Measurements from ENCODE around the gene KIF15. TPM values are rescaled to one million over a fixed set of nuclear protein-coding genes. Genes with fewer than 3 reads are reported as not detected.

Gene KIF15
- total RNA-seq, 1 experiment from 2014 or later, result 23.7 TPM

DNA sequence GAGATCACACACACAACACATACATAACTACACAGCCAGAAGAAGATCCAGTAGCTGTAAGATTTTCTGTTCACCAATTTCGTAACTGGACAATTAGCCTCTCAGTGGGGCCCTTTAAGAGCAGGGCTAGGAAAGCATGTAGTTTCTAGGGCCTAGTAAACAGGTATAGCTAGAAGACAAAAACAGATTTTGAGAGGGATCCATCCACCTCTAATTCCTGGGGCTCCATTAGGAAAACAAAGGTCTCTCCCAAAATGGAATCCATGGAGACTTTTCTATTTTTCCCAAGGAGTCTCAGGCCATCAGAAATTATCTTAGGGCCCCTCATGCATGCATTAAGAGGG is 10.5 kb downstream of the KIF15 start (continued):
- TF ChIP-seq, protein P1, sequence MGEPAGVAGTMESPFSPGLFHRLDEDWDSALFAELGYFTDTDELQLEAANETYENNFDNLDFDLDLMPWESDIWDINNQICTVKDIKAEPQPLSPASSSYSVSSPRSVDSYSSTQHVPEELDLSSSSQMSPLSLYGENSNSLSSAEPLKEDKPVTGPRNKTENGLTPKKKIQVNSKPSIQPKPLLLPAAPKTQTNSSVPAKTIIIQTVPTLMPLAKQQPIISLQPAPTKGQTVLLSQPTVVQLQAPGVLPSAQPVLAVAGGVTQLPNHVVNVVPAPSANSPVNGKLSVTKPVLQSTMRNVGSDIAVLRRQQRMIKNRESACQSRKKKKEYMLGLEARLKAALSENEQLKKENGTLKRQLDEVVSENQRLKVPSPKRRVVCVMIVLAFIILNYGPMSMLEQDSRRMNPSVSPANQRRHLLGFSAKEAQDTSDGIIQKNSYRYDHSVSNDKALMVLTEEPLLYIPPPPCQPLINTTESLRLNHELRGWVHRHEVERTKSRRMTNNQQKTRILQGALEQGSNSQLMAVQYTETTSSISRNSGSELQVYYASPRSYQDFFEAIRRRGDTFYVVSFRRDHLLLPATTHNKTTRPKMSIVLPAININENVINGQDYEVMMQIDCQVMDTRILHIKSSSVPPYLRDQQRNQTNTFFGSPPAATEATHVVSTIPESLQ (CRISPR knock-in tag; IDR thresholded peaks at IDR 0.05), result no peak
- no peak for TF ChIP-seq IRF2 (CRISPR knock-in tag; IDR thresholded peaks at IDR 0.05; ENCODE audit: borderline replicate concordance, low read depth)
- TF ChIP-seq, protein P2, sequence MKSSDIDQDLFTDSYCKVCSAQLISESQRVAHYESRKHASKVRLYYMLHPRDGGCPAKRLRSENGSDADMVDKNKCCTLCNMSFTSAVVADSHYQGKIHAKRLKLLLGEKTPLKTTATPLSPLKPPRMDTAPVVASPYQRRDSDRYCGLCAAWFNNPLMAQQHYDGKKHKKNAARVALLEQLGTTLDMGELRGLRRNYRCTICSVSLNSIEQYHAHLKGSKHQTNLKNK (CRISPR knock-in tag; IDR thresholded peaks at IDR 0.05), result no peak
- TF ChIP-seq, protein P3, sequence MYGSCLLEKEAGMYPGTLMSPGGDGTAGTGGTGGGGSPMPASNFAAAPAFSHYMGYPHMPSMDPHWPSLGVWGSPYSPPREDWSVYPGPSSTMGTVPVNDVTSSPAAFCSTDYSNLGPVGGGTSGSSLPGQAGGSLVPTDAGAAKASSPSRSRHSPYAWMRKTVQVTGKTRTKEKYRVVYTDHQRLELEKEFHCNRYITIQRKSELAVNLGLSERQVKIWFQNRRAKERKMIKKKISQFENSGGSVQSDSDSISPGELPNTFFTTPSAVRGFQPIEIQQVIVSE (CRISPR knock-in tag; IDR thresholded peaks at IDR 0.05; ENCODE audit: borderline replicate concordance), result no peak

DNA sequence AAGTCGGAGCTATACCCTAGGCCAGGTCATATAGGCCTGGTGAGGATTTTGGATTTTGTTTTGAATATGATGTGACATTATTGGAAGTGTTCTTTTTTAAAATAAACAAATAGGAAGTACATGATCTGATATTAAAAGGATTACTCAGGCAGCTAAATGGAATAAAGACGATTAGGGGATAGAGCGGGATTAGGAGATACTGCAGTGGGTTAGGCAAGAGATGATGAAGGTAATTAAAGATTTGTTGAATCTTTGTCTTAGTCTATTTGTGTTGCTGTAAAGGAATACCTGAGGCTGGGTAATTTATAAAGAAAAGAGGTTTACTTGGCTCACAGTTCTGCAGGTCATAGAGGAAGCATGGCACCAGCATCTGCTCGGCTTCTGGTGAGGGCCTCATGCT is 21.3 kb downstream of the KIF15 start:
- H3K4me1 Mint-ChIP-seq, result no peaks in the 10 kb centered on the region
- no peaks in the 10 kb centered on the region for H3K27me3 Mint-ChIP-seq (ENCODE audit: low read depth)
- peaks cover 42% of the 10 kb centered on the region for H3K36me3 Mint-ChIP-seq
- H3K4me3 Mint-ChIP-seq, result no peak overlapping the region
- ChIA-PET POLR2A (no interaction called here), CTCF (no interaction called here)
- TF ChIP-seq NFATC4 (CRISPR knock-in tag; IDR thresholded peaks at IDR 0.05), result no peak
- H3K27ac Mint-ChIP-seq, result no peak overlapping the region
- H3K9me3 Mint-ChIP-seq, result no peaks in the 10 kb centered on the region
- no peak for ATAC-seq
- DNase-seq (ENCODE audit: low spot score), result no peak

DNA sequence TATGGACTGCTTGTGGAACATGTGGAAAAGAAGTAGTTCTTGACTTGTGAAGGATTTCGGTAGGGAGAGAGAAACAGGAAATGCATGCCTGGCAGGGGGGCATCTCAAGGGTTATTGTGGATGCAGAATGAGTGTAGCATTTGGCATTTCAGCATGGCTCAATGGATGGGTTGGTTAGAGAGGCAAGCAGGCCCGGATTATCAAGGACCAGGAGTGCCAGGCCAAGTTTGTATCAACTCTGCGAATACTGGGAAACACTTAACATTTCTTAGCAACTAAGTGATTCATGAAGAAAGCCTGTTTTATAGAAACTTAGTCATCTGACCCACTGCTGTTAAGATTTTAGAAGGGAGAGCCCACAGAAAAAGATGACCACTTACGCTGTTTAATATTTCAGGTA is 33.6 kb downstream of the KIF15 start:
- H3K9me3 Mint-ChIP-seq, result no peaks in the 10 kb centered on the region
- H3K27me3 Mint-ChIP-seq (ENCODE audit: low read depth), result no peaks in the 10 kb centered on the region
- peaks cover 40% of the 10 kb centered on the region for H3K36me3 Mint-ChIP-seq
- ChIA-PET POLR2A (no interaction called here), CTCF (no interaction called here)
- TF ChIP-seq, protein P4, sequence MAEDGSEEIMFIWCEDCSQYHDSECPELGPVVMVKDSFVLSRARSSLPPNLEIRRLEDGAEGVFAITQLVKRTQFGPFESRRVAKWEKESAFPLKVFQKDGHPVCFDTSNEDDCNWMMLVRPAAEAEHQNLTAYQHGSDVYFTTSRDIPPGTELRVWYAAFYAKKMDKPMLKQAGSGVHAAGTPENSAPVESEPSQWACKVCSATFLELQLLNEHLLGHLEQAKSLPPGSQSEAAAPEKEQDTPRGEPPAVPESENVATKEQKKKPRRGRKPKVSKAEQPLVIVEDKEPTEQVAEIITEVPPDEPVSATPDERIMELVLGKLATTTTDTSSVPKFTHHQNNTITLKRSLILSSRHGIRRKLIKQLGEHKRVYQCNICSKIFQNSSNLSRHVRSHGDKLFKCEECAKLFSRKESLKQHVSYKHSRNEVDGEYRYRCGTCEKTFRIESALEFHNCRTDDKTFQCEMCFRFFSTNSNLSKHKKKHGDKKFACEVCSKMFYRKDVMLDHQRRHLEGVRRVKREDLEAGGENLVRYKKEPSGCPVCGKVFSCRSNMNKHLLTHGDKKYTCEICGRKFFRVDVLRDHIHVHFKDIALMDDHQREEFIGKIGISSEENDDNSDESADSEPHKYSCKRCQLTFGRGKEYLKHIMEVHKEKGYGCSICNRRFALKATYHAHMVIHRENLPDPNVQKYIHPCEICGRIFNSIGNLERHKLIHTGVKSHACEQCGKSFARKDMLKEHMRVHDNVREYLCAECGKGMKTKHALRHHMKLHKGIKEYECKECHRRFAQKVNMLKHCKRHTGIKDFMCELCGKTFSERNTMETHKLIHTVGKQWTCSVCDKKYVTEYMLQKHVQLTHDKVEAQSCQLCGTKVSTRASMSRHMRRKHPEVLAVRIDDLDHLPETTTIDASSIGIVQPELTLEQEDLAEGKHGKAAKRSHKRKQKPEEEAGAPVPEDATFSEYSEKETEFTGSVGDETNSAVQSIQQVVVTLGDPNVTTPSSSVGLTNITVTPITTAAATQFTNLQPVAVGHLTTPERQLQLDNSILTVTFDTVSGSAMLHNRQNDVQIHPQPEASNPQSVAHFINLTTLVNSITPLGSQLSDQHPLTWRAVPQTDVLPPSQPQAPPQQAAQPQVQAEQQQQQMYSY (CRISPR knock-in tag; IDR thresholded peaks at IDR 0.05), result peak; percentile 75
- TF ChIP-seq OVOL2 (CRISPR knock-in tag; IDR thresholded peaks at IDR 0.05; ENCODE audit: borderline replicate concordance), result no peak
- H3K27ac Mint-ChIP-seq, result peak overlapping the region; percentile 20; the same call in 1 of the 2 replicates
- DNase-seq (ENCODE audit: low spot score) (no peak), ATAC-seq (peak; percentile 58)
- no peak overlapping the region for H3K4me3 Mint-ChIP-seq
- H3K4me1 Mint-ChIP-seq, result peaks cover 6% of the 10 kb centered on the region

DNA sequence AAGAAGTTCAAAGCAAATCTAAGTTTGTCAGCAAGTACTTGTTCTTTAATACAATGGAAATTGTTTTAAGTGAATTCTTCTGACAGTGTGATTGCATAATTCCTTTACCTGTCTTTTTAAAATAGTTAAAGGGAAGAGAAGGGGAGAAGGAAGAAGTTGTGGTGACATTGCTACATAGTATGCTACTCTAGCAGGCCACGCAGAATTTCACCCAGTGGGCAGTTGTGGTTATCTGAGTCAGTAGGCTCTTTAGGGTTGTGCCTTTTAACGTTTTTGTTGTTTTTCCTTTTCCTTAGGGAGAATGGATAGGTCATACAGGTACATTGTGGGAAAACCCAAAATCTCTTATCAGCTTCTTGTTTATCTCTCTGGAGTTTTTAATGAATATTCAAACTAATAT is 40.4 kb downstream of the KIF15 start:
- no peaks in the 10 kb centered on the region for H3K4me1 Mint-ChIP-seq
- H3K36me3 Mint-ChIP-seq, result peaks cover 63% of the 10 kb centered on the region
- ChIA-PET POLR2A (no interaction called here), CTCF (no interaction called here)
- no peaks in the 10 kb centered on the region for H3K9me3 Mint-ChIP-seq
- no peaks in the 10 kb centered on the region for H3K27me3 Mint-ChIP-seq (ENCODE audit: low read depth)
- no peak overlapping the region for H3K4me3 Mint-ChIP-seq
- DNase-seq (ENCODE audit: low spot score) (no peak), ATAC-seq (no peak)
- H3K27ac Mint-ChIP-seq, result no peak overlapping the region
- TF ChIP-seq, protein P5, sequence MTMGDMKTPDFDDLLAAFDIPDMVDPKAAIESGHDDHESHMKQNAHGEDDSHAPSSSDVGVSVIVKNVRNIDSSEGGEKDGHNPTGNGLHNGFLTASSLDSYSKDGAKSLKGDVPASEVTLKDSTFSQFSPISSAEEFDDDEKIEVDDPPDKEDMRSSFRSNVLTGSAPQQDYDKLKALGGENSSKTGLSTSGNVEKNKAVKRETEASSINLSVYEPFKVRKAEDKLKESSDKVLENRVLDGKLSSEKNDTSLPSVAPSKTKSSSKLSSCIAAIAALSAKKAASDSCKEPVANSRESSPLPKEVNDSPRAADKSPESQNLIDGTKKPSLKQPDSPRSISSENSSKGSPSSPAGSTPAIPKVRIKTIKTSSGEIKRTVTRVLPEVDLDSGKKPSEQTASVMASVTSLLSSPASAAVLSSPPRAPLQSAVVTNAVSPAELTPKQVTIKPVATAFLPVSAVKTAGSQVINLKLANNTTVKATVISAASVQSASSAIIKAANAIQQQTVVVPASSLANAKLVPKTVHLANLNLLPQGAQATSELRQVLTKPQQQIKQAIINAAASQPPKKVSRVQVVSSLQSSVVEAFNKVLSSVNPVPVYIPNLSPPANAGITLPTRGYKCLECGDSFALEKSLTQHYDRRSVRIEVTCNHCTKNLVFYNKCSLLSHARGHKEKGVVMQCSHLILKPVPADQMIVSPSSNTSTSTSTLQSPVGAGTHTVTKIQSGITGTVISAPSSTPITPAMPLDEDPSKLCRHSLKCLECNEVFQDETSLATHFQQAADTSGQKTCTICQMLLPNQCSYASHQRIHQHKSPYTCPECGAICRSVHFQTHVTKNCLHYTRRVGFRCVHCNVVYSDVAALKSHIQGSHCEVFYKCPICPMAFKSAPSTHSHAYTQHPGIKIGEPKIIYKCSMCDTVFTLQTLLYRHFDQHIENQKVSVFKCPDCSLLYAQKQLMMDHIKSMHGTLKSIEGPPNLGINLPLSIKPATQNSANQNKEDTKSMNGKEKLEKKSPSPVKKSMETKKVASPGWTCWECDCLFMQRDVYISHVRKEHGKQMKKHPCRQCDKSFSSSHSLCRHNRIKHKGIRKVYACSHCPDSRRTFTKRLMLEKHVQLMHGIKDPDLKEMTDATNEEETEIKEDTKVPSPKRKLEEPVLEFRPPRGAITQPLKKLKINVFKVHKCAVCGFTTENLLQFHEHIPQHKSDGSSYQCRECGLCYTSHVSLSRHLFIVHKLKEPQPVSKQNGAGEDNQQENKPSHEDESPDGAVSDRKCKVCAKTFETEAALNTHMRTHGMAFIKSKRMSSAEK (CRISPR knock-in tag; IDR thresholded peaks at IDR 0.05; ENCODE audit: borderline replicate concordance), result no peak

Data from WTC11 (cell line).